Activated naive CD4-positive, alpha-beta T cell treated with anti-CD3 and anti-CD28 coated beads, Interleukin-2, amount 50 U/mL, for 24 hours (primary cell): ENCODE measurements around the gene SUFU.
"Not testable (repeated sequence)": the region's sequence is repeated elsewhere in the genome, so short reads cannot be mapped to it uniquely, and the experiment has no call there.

Experiments
- H3K27ac Mint-ChIP-seq: one replicate; pipeline ENCODE4 v1.8.0; 2021; ENCODE audit warnings: mild to moderate bottlenecking, mixed read lengths
- H3K27me3 Mint-ChIP-seq: one replicate; pipeline ENCODE4 v1.8.0; 2021; ENCODE audit warnings: mixed read lengths
- H3K36me3 Mint-ChIP-seq: one replicate; pipeline ENCODE4 v1.8.0; 2021; ENCODE audit warnings: mixed read lengths
- H3K4me1 Mint-ChIP-seq: one replicate; pipeline ENCODE4 v1.8.0; 2021; ENCODE audit warnings: mixed read lengths
- H3K4me3 Mint-ChIP-seq: one replicate; pipeline ENCODE4 v1.8.0; 2021; ENCODE audit warnings: mild to moderate bottlenecking, mixed read lengths
- H3K9me3 Mint-ChIP-seq: one replicate; pipeline ENCODE4 v1.8.0; 2021; ENCODE audit warnings: mixed read lengths

The SUFU gene

GRCh38 chr10:102473445-102474331 is 30.1 kb upstream of the SUFU start:
- Mint-ChIP-seq H3K27me3 (no peaks in the 10 kb centered on the region), H3K4me3 (peak overlapping the region; percentile 28), H3K36me3 (peaks cover 4% of the 10 kb centered on the region), H3K27ac (peak overlapping the region; percentile 74), H3K4me1 (peaks cover 32% of the 10 kb centered on the region), H3K9me3 (no peaks in the 10 kb centered on the region)

DNA sequence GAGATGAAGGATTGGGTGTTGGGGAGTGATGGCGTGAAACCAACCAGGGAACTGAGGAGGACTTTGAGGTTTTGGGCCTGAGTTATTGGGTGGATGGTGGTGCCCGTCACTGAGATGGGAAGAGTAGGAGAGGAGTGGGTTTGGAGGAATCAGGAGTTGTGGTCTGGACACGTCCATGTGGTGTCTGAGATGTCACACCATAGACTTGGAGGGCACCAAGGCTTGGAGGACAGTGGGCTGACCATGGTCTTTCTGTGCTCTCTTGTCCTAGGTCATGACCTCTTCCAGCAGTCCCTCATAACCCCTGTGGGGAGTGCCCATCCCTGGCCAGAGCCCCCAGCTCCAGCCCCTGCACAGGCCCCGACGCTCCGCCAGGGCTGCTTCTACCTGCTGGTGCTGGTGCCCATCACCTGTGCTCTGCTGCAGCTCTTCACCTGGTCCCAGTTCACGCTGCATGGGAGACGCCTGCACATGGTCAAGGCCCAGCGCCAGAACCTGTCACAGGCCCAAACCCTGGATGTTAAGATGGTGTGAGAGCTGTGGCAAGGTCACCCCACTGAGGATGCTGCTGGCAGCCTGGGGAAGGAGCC is 28.2 kb upstream of the SUFU start:
- Mint-ChIP-seq H3K36me3 (no peaks in the 10 kb centered on the region), H3K27ac (peak overlapping the region; percentile 30), H3K9me3 (no peaks in the 10 kb centered on the region), H3K27me3 (no peaks in the 10 kb centered on the region), H3K4me1 (peaks cover 38% of the 10 kb centered on the region), H3K4me3 (no peak overlapping the region)

GRCh38 chr10:102476466-102477141 is 27.2 kb upstream of the SUFU start:
- H3K4me3 Mint-ChIP-seq: no peak overlapping the region
- peaks cover 38% of the 10 kb centered on the region for H3K4me1 Mint-ChIP-seq
- H3K36me3 Mint-ChIP-seq: no peaks in the 10 kb centered on the region
- peak overlapping the region; percentile 76 for H3K27ac Mint-ChIP-seq
- H3K27me3 Mint-ChIP-seq: no peaks in the 10 kb centered on the region
- no peaks in the 10 kb centered on the region for H3K9me3 Mint-ChIP-seq

DNA sequence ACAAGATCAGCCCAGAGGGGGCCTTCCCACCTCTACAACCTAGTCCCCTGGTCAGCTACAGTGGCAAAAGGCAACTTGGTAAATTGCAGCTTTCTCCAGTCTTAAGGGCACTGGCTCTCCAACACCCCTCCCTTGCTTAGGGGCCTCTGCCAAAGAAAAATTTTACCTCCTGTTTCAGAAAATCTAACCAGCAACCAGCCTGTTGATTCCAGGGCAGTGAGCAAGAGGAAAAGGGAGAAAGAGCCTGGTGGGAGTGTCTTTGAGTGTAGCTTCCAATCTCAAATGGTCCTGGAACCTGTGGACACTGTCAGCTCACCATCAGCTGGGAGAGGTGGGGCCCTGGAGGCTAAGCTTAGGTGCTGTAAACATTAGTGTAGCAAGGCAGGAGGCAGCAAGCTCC is 24.1 kb upstream of the SUFU start:
- H3K27me3 Mint-ChIP-seq: no peaks in the 10 kb centered on the region
- no peaks in the 10 kb centered on the region for H3K9me3 Mint-ChIP-seq
- H3K4me3 Mint-ChIP-seq: no peak overlapping the region
- peaks cover 20% of the 10 kb centered on the region for H3K4me1 Mint-ChIP-seq
- H3K27ac Mint-ChIP-seq: no peak overlapping the region
- peaks cover 3% of the 10 kb centered on the region for H3K36me3 Mint-ChIP-seq

DNA sequence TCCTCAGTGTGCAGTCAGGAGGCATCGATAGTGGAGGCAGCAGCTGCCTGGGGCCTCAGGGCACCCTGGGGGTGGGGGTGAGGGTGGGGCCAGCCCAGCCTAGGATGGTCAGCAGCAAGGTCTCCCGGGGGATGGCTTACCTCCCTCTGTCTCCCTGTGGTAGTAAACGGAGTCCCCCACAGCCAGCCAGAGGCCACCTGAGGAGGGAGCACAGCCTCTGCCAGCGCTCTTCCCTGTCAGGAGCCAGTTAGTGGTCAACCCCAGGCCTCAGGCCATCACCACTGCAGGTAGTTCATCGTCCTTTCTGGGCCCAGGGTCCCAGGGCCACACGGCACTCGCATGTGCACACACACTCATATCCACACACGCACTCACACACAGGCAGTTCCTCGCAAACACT is 23.4 kb upstream of the SUFU start:
- Mint-ChIP-seq H3K9me3 (no peaks in the 10 kb centered on the region), H3K4me3 (no peak overlapping the region), H3K27me3 (no peaks in the 10 kb centered on the region), H3K27ac (no peak overlapping the region), H3K4me1 (peaks cover 16% of the 10 kb centered on the region), H3K36me3 (peaks cover 3% of the 10 kb centered on the region)

- no peaks in the 10 kb centered on the region for H3K9me3 Mint-ChIP-seq
- H3K36me3 Mint-ChIP-seq: peaks cover 9% of the 10 kb centered on the region
- no peaks in the 10 kb centered on the region for H3K27me3 Mint-ChIP-seq
- H3K4me1 Mint-ChIP-seq: peaks cover 2% of the 10 kb centered on the region
- H3K4me3 Mint-ChIP-seq: no peak overlapping the region
- H3K27ac Mint-ChIP-seq: no peak overlapping the region
Observed at GRCh38 chr10:102484021-102484420, 19.8 kb upstream of the SUFU start.

DNA sequence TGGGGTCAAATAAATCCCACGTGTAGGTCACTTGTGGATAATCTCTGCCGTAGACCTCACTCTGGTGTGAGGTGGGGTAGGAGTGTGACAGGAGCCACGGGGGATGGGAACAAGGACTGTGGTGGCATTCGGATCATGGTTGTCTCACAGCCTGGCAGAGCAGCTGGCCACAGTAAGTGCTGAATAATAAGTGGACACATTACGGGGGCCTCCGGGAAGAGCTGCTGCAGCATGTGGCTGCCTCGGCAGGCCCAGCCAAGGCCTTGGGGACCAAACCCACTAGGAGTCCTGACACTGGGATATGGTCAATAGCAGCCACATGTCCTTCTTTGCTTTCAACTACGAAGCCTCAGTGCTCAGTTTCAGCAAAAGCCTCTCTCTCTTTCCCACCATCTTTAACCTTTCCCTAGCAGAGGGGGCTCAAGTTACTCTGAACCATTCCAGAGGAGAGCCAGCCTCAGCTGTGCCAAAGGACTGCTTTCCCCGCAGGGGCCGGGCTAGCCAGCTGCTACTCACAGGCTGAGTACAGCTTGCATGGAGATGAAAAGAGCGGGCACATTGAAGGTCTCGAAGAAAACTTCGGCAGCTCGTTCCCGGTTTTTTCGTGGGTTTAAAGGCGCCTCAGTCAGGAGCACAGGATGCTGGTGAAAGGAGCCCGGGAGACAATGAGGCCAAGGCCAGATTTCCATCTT is 18.5 kb upstream of the SUFU start:
- Mint-ChIP-seq H3K36me3 (peaks cover 9% of the 10 kb centered on the region), H3K27ac (no peak overlapping the region), H3K4me1 (no peaks in the 10 kb centered on the region), H3K9me3 (no peaks in the 10 kb centered on the region), H3K27me3 (no peaks in the 10 kb centered on the region), H3K4me3 (no peak overlapping the region)

DNA sequence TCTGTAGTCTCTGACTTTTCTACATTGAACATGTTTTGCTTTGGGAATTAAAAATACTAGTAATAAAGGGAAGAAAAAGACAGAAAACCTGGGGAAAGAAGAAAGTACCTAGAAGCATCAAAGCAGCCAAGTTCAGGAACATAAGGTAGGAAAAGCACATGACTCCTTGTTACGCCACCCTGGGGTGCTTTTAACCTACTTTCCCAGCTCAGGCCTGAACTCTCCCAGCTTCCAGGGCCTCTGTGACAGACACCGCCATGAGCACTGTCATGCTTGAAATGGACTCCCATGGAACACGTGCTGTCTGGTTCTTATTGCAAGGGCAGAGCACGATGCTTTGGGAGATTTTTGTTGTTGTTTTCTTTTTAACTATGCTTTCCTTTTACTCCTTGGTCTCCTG is 12.6 kb upstream of the SUFU start:
- Mint-ChIP-seq H3K4me1 (peaks cover 15% of the 10 kb centered on the region), H3K27me3 (no peaks in the 10 kb centered on the region), H3K4me3 (no peak overlapping the region), H3K9me3 (no peaks in the 10 kb centered on the region), H3K27ac (no peak overlapping the region), H3K36me3 (peaks cover 6% of the 10 kb centered on the region)

GRCh38 chr10:102492344-102492939 is 11.3 kb upstream of the SUFU start:
- Mint-ChIP-seq H3K27ac (no peak overlapping the region), H3K4me1 (peaks cover 28% of the 10 kb centered on the region), H3K27me3 (no peaks in the 10 kb centered on the region), H3K4me3 (no peak overlapping the region), H3K9me3 (no peaks in the 10 kb centered on the region), H3K36me3 (peaks cover 6% of the 10 kb centered on the region)

- H3K4me3 Mint-ChIP-seq: no peak overlapping the region
- H3K9me3 Mint-ChIP-seq: no peaks in the 10 kb centered on the region
- H3K27me3 Mint-ChIP-seq: no peaks in the 10 kb centered on the region
- peak overlapping the region; percentile 72 for H3K27ac Mint-ChIP-seq
- peaks cover 4% of the 10 kb centered on the region for H3K36me3 Mint-ChIP-seq
- peaks cover 33% of the 10 kb centered on the region for H3K4me1 Mint-ChIP-seq
Observed at GRCh38 chr10:102492983-102493382, 10.8 kb upstream of the SUFU start.

GRCh38 chr10:102493771-102494170 is 10.0 kb upstream of the SUFU start:
- Mint-ChIP-seq H3K27me3 (no peaks in the 10 kb centered on the region), H3K36me3 (peaks cover 4% of the 10 kb centered on the region), H3K4me3 (no peak overlapping the region), H3K27ac (no peak overlapping the region), H3K4me1 (peaks cover 39% of the 10 kb centered on the region), H3K9me3 (no peaks in the 10 kb centered on the region)

DNA sequence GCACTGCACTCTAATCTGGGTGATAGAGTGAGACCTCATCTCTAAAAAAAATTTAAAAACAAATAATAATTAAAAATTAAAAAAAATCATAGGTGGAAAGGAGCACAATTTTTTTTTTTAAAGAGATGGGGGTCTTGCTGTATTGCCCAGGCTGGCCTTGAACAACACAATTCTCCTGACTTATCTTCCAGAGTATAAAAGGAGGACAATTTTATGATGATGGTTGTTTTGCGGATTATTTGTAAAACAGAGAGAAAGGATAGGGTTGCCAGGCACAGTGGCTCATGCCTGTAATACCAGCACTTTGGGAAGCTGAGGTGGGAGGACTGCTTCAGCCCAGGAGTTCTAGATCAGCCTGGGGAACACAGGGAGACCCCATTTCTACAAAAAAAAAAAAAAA is 6.2 kb upstream of the SUFU start:
- Mint-ChIP-seq H3K36me3 (no peaks in the 10 kb centered on the region), H3K27me3 (no peaks in the 10 kb centered on the region), H3K4me1 (peaks cover 48% of the 10 kb centered on the region), H3K4me3 (no peak overlapping the region), H3K9me3 (no peaks in the 10 kb centered on the region), H3K27ac (no peak overlapping the region)

DNA sequence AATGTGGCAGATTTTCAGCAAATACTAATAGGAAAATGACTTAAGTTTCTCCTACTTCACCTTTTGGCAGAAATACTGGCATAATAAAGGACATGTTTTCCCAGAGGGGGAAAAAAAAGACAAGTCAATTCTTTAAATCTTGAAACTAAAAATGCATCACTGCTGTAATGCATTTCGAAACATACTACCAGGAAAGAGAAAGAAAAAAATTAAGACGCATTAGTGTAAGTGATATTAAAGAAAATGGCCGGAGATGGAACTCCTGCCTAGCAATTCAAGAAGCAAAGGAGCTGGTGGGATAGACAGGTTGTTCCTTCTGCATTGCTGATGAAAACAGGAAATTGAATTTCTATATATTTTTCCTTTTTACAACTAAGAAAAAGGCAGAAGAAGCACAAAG is 4.4 kb upstream of the SUFU start:
- H3K9me3 Mint-ChIP-seq: no peaks in the 10 kb centered on the region
- no peak overlapping the region for H3K4me3 Mint-ChIP-seq
- no peaks in the 10 kb centered on the region for H3K27me3 Mint-ChIP-seq
- peaks cover 41% of the 10 kb centered on the region for H3K4me1 Mint-ChIP-seq
- no peak overlapping the region for H3K27ac Mint-ChIP-seq
- no peaks in the 10 kb centered on the region for H3K36me3 Mint-ChIP-seq

GRCh38 chr10:102500686-102501085 is 3.1 kb upstream of the SUFU start:
- not testable (repeated sequence) for H3K9me3 Mint-ChIP-seq, H3K27ac Mint-ChIP-seq, H3K36me3 Mint-ChIP-seq, H3K4me3 Mint-ChIP-seq, H3K27me3 Mint-ChIP-seq
- H3K4me1 Mint-ChIP-seq: peaks cover 54% of the 10 kb centered on the region

DNA sequence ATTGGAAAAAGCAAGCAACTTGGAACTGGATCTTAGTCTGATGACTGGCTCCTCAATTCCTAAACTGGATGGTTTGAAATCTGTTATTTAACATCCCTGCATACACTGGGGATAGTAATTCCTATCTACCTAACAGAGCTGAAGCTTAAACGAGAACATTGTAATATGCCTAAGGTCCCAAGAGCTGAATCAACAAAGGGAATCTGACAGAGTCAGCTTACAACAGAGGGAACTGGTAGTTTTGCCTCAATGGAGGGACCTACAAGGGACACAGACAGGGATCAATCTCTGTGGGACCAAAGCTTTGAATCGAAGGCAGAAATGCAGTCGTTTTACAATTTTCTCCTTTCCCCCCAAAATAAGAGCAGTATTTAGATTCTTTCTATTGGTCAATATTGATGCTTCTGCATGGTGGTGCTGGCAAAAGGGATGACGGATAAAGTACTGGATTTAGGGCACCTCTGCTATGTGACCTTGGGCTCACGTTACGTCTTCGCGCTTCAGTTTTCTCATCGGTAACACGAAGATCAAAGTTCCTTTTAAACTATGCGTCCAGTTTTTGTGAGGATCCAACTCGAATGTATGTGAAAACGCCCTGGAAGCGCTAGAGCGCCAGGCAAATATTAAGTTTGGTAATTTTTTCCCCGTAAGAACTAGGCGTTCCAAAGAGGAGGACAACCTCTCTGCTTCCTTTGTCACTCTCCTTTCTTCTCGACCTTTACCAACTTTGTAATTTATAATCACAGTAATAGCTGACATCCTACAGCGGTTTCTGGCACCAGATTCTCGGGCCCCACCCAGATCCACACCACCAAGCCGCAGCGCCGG is 2.4 kb upstream of the SUFU start:
- H3K9me3 Mint-ChIP-seq: no peaks in the 10 kb centered on the region
- H3K4me3 Mint-ChIP-seq: no peak overlapping the region
- no peaks in the 10 kb centered on the region for H3K27me3 Mint-ChIP-seq
- no peak overlapping the region for H3K27ac Mint-ChIP-seq
- no peaks in the 10 kb centered on the region for H3K36me3 Mint-ChIP-seq
- peaks cover 52% of the 10 kb centered on the region for H3K4me1 Mint-ChIP-seq
